ENCODE data around the gene WNT5A.

The WNT5A gene

DNA sequence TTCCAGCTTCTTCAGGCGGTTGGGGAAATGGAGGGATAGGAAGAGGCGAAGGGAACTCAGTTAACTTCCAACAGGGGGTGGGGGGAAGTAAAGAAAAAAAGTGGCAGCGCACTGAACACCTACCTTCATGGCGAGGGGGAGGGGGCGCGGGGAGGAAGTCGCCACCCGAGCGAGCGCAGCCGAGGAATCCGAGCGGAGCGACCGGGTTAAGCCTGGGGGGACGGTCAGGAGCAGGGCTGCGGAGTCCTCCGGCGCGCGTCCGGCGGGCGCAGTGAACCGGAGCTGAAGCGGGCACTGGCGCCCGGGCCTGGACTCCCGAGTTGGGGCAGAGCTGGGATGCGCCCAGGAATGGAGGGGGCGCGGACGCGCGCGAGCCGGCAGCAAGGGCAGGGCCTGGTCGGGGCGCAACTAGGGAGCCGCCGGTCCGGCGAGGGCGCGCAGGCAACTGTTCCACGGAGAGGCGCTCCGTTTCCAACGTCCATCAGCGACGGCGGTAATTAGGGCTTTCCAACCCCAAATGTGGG lies at the start of gene WNT5A:
Gene WNT5A, minus strand, starts transcription at position 450 of the 524 bp plus-strand sequence. Its CDS starts 321 bp downstream, at position 129.
- DNase-seq = no peak

DNA sequence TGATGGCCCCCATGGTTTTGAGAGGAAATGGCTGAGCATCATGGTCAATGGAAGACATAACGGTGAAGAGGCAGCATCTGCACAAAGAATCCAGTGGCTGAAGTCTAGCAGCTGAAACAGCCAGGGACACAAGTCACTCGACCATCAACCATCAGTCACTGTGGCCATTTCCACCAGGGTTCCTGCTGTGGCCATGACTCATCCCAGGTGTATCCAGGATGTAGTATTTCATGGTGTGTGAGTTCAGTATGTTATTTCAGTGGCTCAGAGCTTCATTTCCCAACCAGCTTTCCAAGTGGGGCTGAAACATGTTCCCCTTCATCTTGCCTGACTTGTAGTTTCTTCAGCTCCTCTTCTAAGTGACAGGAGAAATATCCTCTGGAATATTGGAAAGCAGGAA lies 47.8 kb upstream of the WNT5A start:
- DNase-seq = no peak

DNA sequence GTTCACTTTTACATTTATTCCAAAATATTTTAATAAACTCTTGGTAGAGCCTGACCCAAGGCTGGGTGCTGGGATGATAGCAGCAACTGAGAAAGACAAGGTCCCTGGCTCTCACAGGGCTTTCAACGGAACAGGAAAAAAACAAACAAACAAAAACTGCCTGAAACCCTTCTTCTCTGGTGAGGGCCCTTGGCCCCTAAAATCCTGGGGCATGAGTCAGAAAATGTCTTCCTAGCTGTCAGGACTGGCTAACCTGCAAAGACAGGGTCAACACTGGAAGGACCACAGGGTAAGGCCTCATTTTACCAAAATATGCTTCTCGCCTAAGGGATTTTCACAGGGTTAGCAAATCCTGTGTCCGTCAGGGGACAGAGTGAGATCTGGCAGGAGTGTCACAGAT lies 45.7 kb upstream of the WNT5A start:
- DNase-seq = no peak

DNA sequence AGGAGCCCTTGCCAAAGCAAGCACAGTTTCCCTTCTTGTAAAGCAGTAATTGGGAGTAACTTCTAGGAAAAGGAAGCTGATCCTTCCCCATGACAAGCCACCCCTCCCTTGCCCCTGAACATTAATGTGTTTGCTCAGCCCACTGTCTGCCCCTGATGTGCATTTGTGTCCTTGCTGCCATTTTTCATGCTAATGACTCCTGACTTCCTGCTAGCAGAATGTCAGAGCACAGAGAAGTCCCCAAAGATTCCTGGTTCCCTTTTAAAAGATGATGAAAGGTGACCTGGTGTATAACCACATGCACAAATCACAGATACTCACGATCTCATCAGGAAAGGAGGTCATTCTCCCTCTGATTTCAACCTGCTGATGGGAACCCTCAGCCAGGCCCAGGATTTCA lies 44.2 kb upstream of the WNT5A start:
- DNase-seq = no peak

DNA sequence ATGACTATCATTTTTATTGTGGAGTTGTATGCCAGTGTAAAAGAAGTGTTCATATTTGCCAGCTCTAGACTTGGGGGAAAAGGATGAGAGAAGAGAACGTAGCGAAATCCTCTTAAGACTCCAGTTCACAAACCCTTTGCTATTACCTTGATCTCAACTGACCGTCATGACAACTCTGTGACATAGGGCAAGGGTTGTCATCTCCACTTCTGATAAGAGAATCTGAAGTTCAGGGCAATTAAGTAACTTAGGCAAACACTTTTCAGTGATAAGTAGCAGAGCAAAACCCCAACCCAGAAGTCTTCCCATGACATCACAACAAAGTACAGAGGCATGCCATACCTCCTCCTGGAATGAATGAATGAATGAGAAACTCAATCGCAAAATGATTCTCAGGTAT lies 40.3 kb upstream of the WNT5A start:
- DNase-seq = no peak

DNA sequence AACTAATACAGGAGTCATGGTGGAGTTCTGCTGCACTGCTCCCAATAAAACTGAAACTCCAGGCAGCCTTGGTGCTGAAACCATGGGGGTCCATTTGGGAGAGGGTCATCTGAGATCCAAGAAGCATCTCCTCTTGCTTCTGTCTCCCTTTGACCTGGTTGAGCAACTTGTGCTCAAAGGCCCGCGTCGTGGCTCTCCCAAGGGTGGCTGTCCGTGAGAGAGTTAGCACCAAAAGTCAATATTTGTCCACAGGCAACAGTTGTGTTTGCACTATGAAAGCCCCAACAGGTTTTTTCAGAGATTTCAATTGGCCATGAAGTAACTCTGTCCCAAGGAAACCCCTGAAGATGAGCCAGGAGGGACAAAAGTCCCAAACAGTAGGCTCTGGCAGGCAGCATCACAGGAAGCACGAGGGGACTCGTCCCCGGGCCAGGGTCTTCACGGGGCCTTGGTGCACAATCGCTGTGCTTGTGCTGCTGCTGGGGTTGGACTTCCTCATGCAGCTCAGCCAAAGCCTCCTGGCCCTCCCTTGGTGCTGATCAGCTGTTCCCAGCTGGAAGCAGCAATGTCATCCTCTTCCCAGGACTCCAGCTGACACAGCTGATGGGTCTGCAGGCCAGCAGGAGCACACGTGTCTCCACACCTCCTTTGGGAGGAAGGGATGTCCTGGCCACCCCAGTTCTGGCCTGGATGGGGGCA lies 39.4 kb upstream of the WNT5A start:
- DNase-seq = no peak

DNA sequence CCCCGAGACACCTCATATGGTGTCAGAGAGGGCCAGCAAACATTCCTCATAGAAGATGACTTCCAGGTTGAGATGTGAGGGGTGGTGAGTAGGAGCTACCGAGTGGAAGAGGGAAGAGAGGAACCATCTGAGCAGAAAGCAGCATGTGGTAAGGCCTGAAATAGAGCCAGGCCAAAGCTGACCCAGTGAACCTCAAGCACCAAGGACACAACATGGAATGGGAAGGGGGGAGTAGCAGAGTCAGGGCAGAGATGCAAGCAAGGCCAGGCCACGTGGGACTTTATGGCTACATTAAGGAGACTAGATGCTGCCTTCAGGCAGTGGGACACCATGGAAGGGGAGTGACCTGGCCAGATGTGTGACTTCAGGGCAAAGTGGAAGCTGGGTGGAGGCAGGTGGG lies 38.3 kb upstream of the WNT5A start:
- no peak for DNase-seq

DNA sequence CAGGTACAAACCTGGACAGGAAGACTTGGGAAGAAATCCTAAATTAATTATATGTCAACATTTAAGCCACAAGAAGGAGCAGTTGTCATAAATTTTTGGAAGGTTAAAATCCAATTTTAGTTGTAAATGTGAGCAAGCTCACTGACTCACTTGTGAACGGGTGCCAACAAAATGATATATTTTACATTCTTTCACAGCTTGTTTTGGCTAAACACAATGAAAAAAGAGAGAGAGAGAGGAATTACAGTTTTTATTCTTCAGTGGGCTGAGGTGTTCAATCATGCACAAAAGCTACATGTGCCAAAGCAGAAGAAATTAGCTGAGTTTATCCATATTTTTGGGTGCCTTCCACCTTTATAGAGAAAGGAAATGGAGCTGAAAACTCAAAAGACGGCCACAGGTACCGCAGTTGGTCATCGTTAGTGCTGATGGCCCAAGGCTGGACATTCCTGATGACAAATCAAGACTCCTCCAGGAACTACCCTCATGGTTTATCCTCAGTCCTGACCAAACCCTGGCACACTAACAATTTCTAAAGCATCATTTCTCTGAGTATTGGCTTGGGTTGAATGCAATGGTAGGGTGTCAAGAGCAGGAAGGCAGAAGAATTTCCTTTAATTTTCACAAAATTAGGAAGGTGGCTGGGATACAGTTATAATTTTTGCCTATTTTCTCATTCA lies 37.6 kb upstream of the WNT5A start:
- no peak for DNase-seq

DNA sequence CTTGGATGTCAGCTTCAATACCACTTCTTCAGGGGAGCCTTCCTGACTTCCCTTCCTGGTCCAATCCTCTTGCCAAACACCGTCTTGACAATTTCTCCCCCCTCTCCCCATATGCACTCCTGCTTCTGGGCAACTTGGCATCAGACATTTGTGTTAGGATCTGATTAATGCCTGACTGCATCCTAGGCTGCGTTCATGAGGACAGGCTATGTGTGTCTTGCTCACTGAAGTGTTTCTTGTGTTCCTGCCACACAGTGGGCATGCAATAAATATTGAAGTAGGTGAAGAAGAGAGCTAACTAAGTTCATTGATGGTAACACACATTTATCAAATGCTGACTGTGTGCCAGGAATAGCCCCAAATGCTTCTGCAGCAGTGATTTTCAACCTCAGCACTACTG lies 36.4 kb upstream of the WNT5A start:
- DNase-seq = no peak

DNA sequence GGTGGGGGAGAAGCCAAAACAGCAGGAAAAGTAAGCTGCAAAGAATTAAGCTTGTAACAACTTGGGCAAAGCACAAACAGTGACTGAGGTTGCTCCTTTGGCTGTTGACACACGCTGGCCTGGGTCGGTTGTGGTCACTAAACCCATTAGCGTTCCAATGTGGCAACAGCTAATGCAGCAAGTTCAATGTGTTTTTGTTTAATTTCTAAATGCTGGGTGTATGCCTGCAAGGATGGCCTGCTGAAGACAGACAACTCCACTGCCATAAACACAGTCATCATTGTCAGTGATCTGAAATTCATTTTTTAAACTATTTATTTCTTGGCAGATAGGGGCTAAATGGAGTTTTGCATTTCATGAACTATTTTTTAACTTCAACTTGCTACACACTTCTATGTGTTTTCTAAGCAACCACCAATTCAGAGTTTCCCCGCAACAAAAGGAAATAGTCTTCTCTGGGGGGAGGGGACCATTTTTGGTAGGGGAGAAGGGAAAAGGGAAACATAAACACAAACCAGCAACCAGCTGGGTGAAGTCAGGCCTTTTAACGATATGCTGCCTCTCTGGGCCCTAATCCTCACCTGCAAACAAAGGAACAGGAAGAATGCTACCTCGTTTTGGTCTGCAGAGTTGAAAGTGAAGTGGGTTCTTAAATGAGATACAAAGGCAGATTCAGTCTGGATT lies 34.8 kb upstream of the WNT5A start:
- DNase-seq = no peak

DNA sequence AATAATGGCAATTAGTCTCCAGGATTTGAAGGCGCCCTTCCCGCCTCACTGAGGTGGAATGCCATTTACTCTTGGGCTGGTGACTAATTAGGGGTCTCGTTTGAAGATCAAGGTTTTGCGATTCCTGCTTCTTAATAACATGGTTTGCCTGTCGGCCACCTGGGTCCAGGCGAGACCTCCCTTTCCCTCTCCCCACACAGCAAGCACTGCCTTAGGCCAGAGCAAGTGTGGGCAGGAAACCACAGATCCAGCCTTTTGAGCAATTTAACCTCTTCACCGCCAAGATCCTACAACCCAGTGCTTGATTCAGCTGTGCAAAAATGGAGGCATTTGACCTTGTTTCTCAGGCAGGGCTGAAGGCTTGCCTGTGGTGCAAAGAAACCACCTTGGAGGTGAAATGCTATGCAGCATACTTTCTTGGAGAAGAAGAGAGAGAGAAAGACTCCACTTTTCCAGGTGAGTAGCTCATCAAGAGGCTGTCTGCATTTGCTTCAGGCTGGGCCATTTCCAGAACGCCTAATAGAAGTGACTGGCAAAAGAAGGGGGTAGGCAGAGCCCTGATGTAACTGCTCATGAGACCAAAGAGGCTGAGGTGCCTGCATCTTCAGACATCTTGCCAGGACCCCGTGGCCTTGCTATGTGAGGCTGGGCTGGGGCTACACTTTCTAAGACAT lies 34.1 kb upstream of the WNT5A start:
- DNase-seq = no peak

DNA sequence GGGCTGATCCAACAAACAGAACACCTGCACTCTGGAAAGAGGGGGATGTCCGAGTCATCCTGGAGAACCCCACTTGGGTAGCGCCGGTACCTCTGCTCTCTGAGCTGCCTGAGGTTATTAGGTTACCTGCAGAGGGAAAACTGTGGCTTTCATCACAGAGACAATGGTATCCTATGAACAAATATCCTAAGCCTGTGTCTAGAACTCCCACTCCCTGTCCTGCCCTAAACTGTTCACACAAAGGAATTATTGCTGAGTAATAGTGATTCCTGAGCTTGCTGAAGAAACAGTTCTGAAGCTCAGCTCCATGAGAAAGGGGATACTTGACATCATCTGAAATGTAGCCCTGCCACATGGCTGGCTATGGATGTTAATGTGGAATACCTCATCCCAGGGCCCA lies 31.9 kb upstream of the WNT5A start:
- DNase-seq = no peak

DNA sequence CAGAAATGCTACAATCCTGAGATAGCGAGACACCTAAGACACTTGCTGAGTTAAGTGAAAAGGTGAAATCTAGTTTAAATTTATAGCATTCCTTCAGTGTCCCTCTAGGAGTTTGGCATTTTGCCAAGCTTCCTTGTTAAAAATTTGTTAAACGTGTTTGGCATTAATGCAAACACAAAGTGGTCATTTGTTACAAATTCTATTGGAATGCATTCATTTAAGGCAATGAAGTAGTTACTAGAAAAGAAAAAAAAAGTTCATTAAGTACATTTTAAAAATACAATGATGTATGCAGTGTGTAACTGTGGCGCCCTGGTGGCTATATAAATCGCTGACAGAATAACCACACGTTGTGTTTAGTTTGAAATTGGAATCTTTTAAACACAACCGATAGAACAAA lies 31.3 kb upstream of the WNT5A start:
- DNase-seq = no peak

DNA sequence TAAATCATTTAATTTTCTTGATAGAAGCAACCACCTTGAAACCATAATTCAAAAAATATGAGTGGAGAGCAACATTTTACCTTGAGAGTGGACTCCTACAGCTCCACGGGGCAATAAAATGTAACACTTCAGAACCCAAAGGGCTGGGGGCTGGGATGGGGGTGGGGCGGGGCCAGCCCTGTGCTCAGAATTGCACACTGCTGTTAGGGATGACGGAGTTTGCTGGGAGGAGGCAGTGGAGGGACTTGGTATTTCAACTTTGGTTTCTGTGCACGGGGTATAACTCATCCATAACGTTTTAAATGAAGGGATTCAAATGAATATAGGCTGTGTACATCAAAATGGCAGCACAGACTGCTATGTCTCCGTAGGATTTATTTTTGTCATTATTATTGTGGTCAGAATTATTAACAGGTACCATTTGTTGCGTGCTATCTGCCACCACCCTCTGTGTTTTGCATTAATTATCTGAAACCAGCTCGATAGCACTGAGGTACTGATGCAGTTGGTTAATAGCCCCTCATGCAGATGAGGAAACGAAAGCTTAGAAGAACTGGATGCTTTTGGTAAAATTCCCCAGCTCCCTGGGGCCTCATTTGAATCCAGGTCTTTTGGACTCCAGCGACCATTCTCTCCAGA lies 29.4 kb upstream of the WNT5A start:
- DNase-seq = no peak

DNA sequence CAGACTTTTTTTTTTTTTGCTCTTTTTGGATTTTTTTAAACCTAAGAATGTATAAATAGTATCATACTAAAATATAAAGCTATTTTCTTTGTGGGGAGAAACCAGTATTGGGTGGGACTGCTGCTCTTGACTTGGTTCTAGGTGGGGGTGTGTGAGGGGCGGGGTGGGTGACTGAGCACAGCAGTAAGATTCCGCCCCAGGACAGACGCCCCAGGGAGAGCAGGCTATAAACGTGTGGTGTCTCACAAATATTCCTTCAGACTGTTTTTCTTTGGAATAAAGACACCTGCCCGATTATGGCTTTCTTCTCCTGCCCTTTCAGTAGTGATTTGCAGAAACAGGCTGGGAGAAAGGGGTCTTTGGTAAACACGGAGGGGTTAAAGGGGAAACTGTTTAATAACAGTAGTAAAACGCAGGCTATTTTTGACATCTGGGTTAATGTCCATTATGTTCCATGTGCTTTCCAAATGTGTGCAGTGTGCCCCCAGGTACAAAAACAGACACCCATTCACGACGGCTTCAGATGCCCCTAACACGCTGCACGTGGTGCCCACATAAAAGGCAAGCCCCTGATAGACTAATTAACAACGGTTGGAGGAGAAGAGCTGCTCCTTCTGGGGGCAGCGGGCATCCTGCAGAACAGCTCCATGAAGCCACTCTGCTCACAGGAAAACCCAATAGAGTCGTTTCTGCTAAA lies 28.6 kb upstream of the WNT5A start:
- DNase-seq = no peak

DNA sequence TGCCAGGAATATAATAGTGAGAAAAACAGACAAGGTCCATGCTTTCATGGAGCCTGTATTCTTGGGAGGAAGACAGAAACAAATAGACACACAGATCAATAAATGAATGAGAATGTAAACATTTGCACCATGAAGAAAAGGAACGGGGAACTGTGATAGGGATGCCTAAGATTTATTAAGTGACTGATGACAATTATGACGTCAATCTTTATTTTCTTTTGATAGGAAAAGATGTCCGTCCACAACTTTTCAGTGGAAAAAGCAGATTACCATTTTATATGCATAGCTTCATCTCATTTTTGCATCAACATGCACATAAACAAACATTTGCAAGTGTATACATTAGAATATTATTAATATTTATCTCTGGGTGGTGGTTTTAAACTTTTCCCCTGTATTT lies 27.9 kb upstream of the WNT5A start:
- DNase-seq = no peak

DNA sequence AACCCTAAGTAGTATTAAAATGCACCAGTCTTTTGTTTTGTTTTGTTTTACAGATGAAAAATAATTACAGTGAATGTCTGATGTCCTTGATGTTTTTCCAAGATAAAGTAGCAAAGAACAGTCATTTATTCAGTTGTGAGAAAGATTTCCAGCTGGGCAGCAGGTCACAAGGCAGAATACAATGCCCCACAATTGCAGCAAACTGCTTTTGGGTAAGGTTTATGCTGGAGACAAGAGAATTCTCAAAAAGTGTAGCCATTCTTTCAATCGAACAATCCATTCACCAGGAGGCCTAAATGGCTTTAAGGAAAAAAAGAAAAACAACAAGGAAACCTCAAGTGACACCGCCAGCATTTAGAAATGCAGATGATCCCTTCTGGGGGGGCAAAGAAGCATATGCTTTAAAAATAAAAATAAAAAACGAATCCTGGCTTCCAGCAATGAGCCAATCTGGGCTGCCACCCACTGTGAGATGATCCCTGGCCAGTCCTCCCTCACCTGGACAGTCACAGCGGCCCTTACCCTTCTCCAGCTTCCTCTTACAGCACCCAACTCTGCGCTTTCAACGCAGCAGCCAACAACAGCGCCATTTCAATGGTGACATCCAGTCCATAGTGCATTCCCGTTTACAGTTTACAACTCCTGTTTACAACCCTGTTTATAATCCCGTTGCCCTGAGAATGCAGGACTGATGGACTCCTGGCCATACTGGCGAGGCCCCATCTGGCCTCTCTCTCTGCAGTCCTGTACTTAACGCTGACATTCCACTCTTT lies 25.7 kb upstream of the WNT5A start:
- no peak for DNase-seq

DNA sequence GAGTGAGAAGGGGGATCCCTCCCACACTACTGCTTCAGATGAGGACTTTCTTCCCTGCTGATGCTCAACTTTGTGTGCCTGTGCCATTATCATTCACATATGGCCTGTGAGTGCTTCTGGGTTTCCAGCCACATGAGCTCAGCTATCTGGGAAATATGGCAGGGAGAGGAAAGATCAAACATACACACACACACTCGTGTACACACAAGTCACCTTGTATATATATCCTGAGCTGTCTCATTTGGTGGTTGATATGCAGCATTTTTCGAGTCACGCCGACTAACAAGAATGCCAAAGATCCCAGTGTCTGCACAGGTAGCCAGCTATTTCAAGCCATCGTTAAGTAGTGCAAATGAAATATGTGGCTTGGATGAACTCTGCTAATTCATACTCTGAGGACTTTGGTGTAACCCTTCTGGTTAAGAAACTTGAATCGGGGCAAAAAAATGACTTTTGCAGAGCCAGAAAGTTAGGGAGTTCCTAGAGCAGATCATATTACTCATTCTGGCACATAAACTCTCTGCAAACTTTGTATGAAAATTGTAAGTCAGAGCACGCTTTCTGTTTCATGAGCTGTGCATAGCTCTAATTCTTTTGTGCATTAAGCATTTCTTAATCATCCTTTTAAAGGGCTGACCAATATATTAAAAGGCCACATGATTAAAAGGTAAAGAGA lies 24.9 kb upstream of the WNT5A start:
- no peak for DNase-seq

DNA sequence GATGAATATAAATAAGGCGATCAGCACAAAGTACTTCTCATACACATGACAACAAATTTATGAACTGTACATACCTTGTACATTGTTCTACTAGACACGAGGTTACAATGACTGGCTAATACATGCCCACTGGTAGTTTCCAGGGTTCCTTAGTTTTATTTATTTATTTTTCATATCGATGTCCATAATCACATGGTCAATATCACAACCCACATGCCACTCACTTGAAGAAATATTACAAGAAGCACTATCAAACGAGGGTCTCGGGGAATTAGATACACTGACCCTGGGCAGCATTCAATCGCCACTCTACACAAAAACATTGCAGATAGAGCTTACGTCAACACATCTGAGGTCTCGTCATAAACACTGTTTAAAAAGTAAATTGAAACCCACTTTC lies 21.2 kb upstream of the WNT5A start:
- no peak for DNase-seq

DNA sequence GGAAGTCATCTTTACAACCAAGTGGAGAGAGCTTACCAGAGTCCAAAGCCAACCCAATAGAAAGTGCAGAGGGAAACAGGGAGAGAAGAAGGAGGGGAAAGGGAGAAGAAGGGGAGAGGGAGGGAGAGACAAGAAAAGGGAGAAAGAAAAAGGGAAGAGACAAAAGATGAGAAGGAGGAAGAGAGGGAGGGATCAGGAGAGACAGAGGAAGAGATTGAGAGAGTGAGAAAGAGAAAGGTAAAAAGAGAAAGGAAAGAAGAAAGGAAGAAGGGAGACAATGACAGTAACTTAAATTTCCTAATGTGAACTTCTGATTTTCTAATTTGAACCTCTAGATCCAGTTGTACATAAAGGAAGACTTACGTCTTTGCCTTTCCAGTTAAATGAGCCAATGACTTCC lies 20.7 kb upstream of the WNT5A start:
- no peak for DNase-seq

DNA sequence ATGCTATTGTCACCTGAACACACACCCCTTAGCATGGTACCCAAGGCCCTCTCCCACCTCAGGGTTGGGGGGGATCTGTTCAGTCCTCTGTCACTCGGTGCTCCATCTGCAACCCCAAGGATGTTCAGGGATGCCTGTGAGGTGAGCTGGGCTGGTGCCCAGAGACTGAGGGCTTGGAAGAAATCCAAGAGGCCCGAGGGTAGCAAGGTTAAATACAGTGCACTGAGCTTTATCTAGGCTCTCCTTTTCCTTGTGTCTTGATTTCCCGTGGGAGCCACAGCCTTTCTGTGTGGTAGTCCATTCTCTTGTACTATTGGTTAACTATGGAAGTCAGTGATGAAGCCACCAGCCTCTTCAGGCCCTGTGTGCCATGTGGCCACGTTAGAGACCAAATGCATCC lies 18.7 kb upstream of the WNT5A start:
- no peak for DNase-seq
